Subcutaneous abdominal adipose tissue (tissue), 5 donors: ENCODE results near the gene IGFL1.
"Not testable (repeated sequence)": the region's sequence is repeated elsewhere in the genome, so short reads cannot be mapped to it uniquely, and the experiment has no call there.

Experiments
- H3K27ac ChIP-seq: one replicate; pipeline ENCODE4 v1.7.0; 2013; ENCODE audit warnings: low read depth, mild to moderate bottlenecking, inconsistent platforms, low read length, moderate library complexity
- H3K27me3 ChIP-seq, 5 donors: one replicate each; pipeline ENCODE4 v1.7.0; 2013; ENCODE audit warnings: low read length in 5 of 5, inconsistent platforms in 1 of 5; ENCODE audit not compliant: control insufficient read depth in 5 of 5, insufficient read depth in 4 of 5
- H3K36me3 ChIP-seq, 5 donors: one replicate each; pipeline ENCODE4 v1.7.0; 2013; ENCODE audit warnings: low read length in 5 of 5; ENCODE audit not compliant: control insufficient read depth in 5 of 5, insufficient read depth in 5 of 5
- H3K4me1 ChIP-seq, 5 donors: one replicate each; pipeline ENCODE4 v1.7.0; 2013; ENCODE audit warnings: low read length in 5 of 5, mild to moderate bottlenecking in 3 of 5, moderate library complexity in 1 of 5; ENCODE audit not compliant: control insufficient read depth in 5 of 5, insufficient read depth in 5 of 5
- H3K4me3 ChIP-seq, 5 donors: one replicate each; pipeline ENCODE4 v1.7.0; 2013; ENCODE audit warnings: low read length in 5 of 5, low read depth in 1 of 5
- H3K9ac ChIP-seq, 5 donors: one replicate each; pipeline ENCODE4 v1.7.0; 2013; ENCODE audit warnings: low read length in 5 of 5, mild to moderate bottlenecking in 4 of 5, moderate library complexity in 3 of 5
- H3K9me3 ChIP-seq, 5 donors: one replicate each; pipeline ENCODE4 v1.7.0; 2013; ENCODE audit warnings: low read length in 5 of 5; ENCODE audit not compliant: control insufficient read depth in 5 of 5
- donor health status: healthy.
- donor health status: healthy.
- donor health status: healthy.
- donor health status: healthy.
- donor health status: healthy.

The IGFL1 gene

GRCh38 chr19:46209472-46209871, 20.1 kb upstream of the IGFL1 start:
- peaks cover 9 to 22% (median 14%) of the 10 kb centered on the region in 5 donors for H3K27me3 ChIP-seq
- H3K9ac ChIP-seq, result no peak overlapping the region
- H3K4me1 ChIP-seq, result peaks cover 3 to 44% (median 34%) of the 10 kb centered on the region in 5 donors
- H3K4me3 ChIP-seq, result no peak overlapping the region
- no peaks in the 10 kb centered on the region for H3K9me3 ChIP-seq
- no peak overlapping the region for H3K27ac ChIP-seq
- no peaks in the 10 kb centered on the region for H3K36me3 ChIP-seq

- H3K9me3 ChIP-seq, result no peaks in the 10 kb centered on the region
- H3K27ac ChIP-seq, result no peak overlapping the region
- no peak overlapping the region for H3K9ac ChIP-seq
- H3K36me3 ChIP-seq, result no peaks in the 10 kb centered on the region
- peaks cover 9 to 20% (median 11%) of the 10 kb centered on the region in 5 donors for H3K27me3 ChIP-seq
- H3K4me3 ChIP-seq, result no peak overlapping the region
- peaks cover 3 to 44% (median 34%) of the 10 kb centered on the region in 5 donors for H3K4me1 ChIP-seq
Measured at GRCh38 chr19:46210669-46211068, 18.9 kb upstream of the IGFL1 start.

- Histone ChIP-seq H3K36me3 (no peaks in the 10 kb centered on the region), H3K4me3 (no peak overlapping the region), H3K27me3 (peaks cover 9 to 19% (median 11%) of the 10 kb centered on the region in 5 donors), H3K4me1 (peaks cover 3 to 40% (median 31%) of the 10 kb centered on the region in 5 donors), H3K9me3 (no peaks in the 10 kb centered on the region), H3K27ac (no peak overlapping the region), H3K9ac (no peak overlapping the region)
Measured at GRCh38 chr19:46211201-46211881, 18.2 kb upstream of the IGFL1 start.

- not testable (repeated sequence) for H3K4me3 ChIP-seq, H3K9me3 ChIP-seq, H3K9ac ChIP-seq, H3K27ac ChIP-seq, H3K36me3 ChIP-seq
- peaks cover 3 to 35% (median 26%) of the 10 kb centered on the region in 5 donors for H3K4me1 ChIP-seq
- peaks cover 9 to 14% (median 13%) of the 10 kb centered on the region in 5 donors for H3K27me3 ChIP-seq
Measured at GRCh38 chr19:46212592-46212991, 16.9 kb upstream of the IGFL1 start.

GRCh38 chr19:46213156-46213555, 16.4 kb upstream of the IGFL1 start:
- H3K36me3 ChIP-seq, result no peaks in the 10 kb centered on the region
- H3K4me3 ChIP-seq, result no peak overlapping the region
- no peak overlapping the region for H3K9ac ChIP-seq
- H3K4me1 ChIP-seq, result peaks cover 3 to 30% (median 20%) of the 10 kb centered on the region in 5 donors
- H3K27ac ChIP-seq, result no peak overlapping the region
- H3K27me3 ChIP-seq, result peaks cover 9 to 14% (median 13%) of the 10 kb centered on the region in 5 donors
- no peaks in the 10 kb centered on the region for H3K9me3 ChIP-seq

- H3K27me3 ChIP-seq, result peaks cover 9 to 16% (median 13%) of the 10 kb centered on the region in 5 donors
- H3K27ac ChIP-seq, result no peak overlapping the region
- H3K9ac ChIP-seq, result no peak overlapping the region
- no peaks in the 10 kb centered on the region for H3K36me3 ChIP-seq
- peaks cover 3 to 27% (median 19%) of the 10 kb centered on the region in 5 donors for H3K4me1 ChIP-seq
- no peaks in the 10 kb centered on the region for H3K9me3 ChIP-seq
- no peak overlapping the region for H3K4me3 ChIP-seq
Measured at GRCh38 chr19:46213806-46214205, 15.7 kb upstream of the IGFL1 start.

GRCh38 chr19:46216612-46217011, 12.9 kb upstream of the IGFL1 start:
- Histone ChIP-seq H3K9ac (no peak overlapping the region), H3K9me3 (no peaks in the 10 kb centered on the region), H3K27me3 (peaks cover 16 to 27% (median 22%) of the 10 kb centered on the region in 5 donors)

GRCh38 chr19:46217476-46217875, 12.1 kb upstream of the IGFL1 start:
- Histone ChIP-seq H3K4me3 (no peak overlapping the region), H3K27me3 (peaks cover 16 to 27% (median 25%) of the 10 kb centered on the region in 5 donors), H3K9me3 (no peaks in the 10 kb centered on the region), H3K9ac (no peak overlapping the region), H3K36me3 (no peaks in the 10 kb centered on the region), H3K4me1 (peaks cover 0 to 9% (median 7%) of the 10 kb centered on the region in 5 donors), H3K27ac (no peak overlapping the region)

More at GRCh38 chr19:46216612-46217011, 12.9 kb upstream of the IGFL1 start:
- Histone ChIP-seq H3K36me3 (no peaks in the 10 kb centered on the region), H3K27ac (no peak overlapping the region), H3K4me1 (peaks cover 0 to 9% (median 6%) of the 10 kb centered on the region in 5 donors), H3K4me3 (no peak overlapping the region)

- H3K4me1 ChIP-seq, result peaks cover 0 to 9% (median 7%) of the 10 kb centered on the region in 5 donors
- H3K27ac ChIP-seq, result no peak overlapping the region
- H3K9ac ChIP-seq, result no peak overlapping the region
- no peaks in the 10 kb centered on the region for H3K9me3 ChIP-seq
- H3K36me3 ChIP-seq, result no peaks in the 10 kb centered on the region
- peaks cover 11 to 25% (median 24%) of the 10 kb centered on the region in 5 donors for H3K27me3 ChIP-seq
- H3K4me3 ChIP-seq, result no peak overlapping the region
Measured at GRCh38 chr19:46218160-46218559, 11.4 kb upstream of the IGFL1 start.

GRCh38 chr19:46220038-46220615, 9.4 kb upstream of the IGFL1 start:
- H3K4me1 ChIP-seq, result peaks cover 0 to 9% (median 7%) of the 10 kb centered on the region in 5 donors
- no peaks in the 10 kb centered on the region for H3K36me3 ChIP-seq
- H3K9me3 ChIP-seq, result no peaks in the 10 kb centered on the region
- no peak overlapping the region for H3K4me3 ChIP-seq
- H3K9ac ChIP-seq, result no peak overlapping the region
- H3K27ac ChIP-seq, result no peak overlapping the region
- H3K27me3 ChIP-seq, result peaks cover 7 to 26% (median 20%) of the 10 kb centered on the region in 5 donors
